Activated CD4-positive, alpha-beta T cell treated with anti-CD3 and anti-CD28 coated beads, Interleukin-2, amount 50 U/mL, for 4 hours (primary cell): ENCODE results near the gene MEGF6.

Source experiments
- DNase-seq, 2 experiments: peaks; one replicate each; pipeline ENCODE4 v3.0.0-alpha.2; 2020

Gene MEGF6

GRCh38 chr1:3606779-3607702, 4.3 kb downstream of the MEGF6 start:
- DNase-seq: no peak

- DNase-seq: no peak
These were observed 6.1 kb downstream of the MEGF6 start for GRCh38 chr1:3604997-3605823.

- DNase-seq: no peak
These were observed 6.8 kb downstream of the MEGF6 start for GRCh38 chr1:3604468-3604974.

GRCh38 chr1:3603571-3604467, 7.5 kb downstream of the MEGF6 start:
- no peak for DNase-seq

GRCh38 chr1:3603156-3603555, 8.2 kb downstream of the MEGF6 start:
- DNase-seq: no peak

GRCh38 chr1:3602375-3602774, 8.9 kb downstream of the MEGF6 start:
- DNase-seq: no peak

- DNase-seq: no peak
These were observed 9.6 kb downstream of the MEGF6 start for GRCh38 chr1:3601743-3602142.

- DNase-seq: no peak
These were observed 11.0 kb downstream of the MEGF6 start for GRCh38 chr1:3600354-3600753.

- DNase-seq: no peak
These were observed 11.5 kb downstream of the MEGF6 start for GRCh38 chr1:3599816-3600215.

GRCh38 chr1:3599286-3599811, 12.0 kb downstream of the MEGF6 start:
- DNase-seq: no peak

- no peak for DNase-seq
These were observed 12.6 kb downstream of the MEGF6 start for GRCh38 chr1:3598522-3599285.

- DNase-seq: no peak
These were observed 13.2 kb downstream of the MEGF6 start for GRCh38 chr1:3598051-3598491.

- DNase-seq: no peak
These were observed 13.7 kb downstream of the MEGF6 start for GRCh38 chr1:3597599-3597964.

GRCh38 chr1:3596663-3597598, 14.4 kb downstream of the MEGF6 start:
- no peak for DNase-seq

- DNase-seq: no peak
These were observed 15.4 kb downstream of the MEGF6 start for GRCh38 chr1:3595949-3596348.

GRCh38 chr1:3594706-3595377, 16.5 kb downstream of the MEGF6 start:
- no peak for DNase-seq

GRCh38 chr1:3593745-3594144, 17.6 kb downstream of the MEGF6 start:
- DNase-seq: no peak

GRCh38 chr1:3593334-3593733, 18.0 kb downstream of the MEGF6 start:
- DNase-seq: no peak

- DNase-seq: no peak
These were observed 20.1 kb downstream of the MEGF6 start for GRCh38 chr1:3590951-3591865.
